Nephron (organoid): ENCODE data around the gene ZNF451.

ENCODE experiments used
- H3K27ac Mint-ChIP-seq, 3 experiments: 2 replicates each; pipeline ENCODE4 v1.8.0; 2020; ENCODE audit warnings: mixed read lengths in 3 of 3, mild to moderate bottlenecking in 2 of 3, moderate library complexity in 1 of 3
- H3K27me3 Mint-ChIP-seq: 2 replicates; pipeline ENCODE4 v1.8.0; 2021; ENCODE audit warnings: low read depth, mild to moderate bottlenecking, moderate library complexity, mixed read lengths
- H3K36me3 Mint-ChIP-seq: 2 replicates; pipeline ENCODE4 v1.8.0; 2020; ENCODE audit warnings: low read depth, mixed read lengths
- H3K4me1 Mint-ChIP-seq: 2 replicates; pipeline ENCODE4 v1.8.0; 2020; ENCODE audit warnings: mixed read lengths
- H3K4me3 Mint-ChIP-seq, 3 experiments: 2 replicates each; pipeline ENCODE4 v1.8.0; 2020; ENCODE audit warnings: mild to moderate bottlenecking in 3 of 3, mixed read lengths in 3 of 3, moderate library complexity in 2 of 3
- H3K9me3 Mint-ChIP-seq: 2 replicates; pipeline ENCODE4 v1.8.0; 2020; ENCODE audit warnings: mixed read lengths
- TF ChIP-seq, protein P1 (sequence below), 3 experiments: fragments of 200-600 bp; sonication (generic); IDR thresholded peaks; one replicate each; pipeline ENCODE4 v1.5.0; 2021; ENCODE audit warnings: antibody characterized with exemption in 3 of 3; ENCODE audit not compliant: unreplicated experiment in 3 of 3

ZNF451 gene

GRCh38 chr6:57063847-57064246 is 26.1 kb upstream of the ZNF451 start:
- TF ChIP-seq, protein P1, sequence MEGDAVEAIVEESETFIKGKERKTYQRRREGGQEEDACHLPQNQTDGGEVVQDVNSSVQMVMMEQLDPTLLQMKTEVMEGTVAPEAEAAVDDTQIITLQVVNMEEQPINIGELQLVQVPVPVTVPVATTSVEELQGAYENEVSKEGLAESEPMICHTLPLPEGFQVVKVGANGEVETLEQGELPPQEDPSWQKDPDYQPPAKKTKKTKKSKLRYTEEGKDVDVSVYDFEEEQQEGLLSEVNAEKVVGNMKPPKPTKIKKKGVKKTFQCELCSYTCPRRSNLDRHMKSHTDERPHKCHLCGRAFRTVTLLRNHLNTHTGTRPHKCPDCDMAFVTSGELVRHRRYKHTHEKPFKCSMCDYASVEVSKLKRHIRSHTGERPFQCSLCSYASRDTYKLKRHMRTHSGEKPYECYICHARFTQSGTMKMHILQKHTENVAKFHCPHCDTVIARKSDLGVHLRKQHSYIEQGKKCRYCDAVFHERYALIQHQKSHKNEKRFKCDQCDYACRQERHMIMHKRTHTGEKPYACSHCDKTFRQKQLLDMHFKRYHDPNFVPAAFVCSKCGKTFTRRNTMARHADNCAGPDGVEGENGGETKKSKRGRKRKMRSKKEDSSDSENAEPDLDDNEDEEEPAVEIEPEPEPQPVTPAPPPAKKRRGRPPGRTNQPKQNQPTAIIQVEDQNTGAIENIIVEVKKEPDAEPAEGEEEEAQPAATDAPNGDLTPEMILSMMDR (IDR thresholded peaks at IDR 0.05; ENCODE audit: unreplicated experiment in 3 of 3), result no peak
- no peak overlapping the region for H3K27ac Mint-ChIP-seq
- H3K4me3 Mint-ChIP-seq, result no peak overlapping the region
- peaks cover 31% of the 10 kb centered on the region for H3K36me3 Mint-ChIP-seq
- no peaks in the 10 kb centered on the region for H3K9me3 Mint-ChIP-seq
- peaks cover 5% of the 10 kb centered on the region for H3K4me1 Mint-ChIP-seq
- no peaks in the 10 kb centered on the region for H3K27me3 Mint-ChIP-seq

GRCh38 chr6:57064809-57065208 is 25.2 kb upstream of the ZNF451 start:
- Mint-ChIP-seq H3K27ac (no peak overlapping the region), H3K27me3 (no peaks in the 10 kb centered on the region), H3K9me3 (no peaks in the 10 kb centered on the region), H3K36me3 (peaks cover 27% of the 10 kb centered on the region), H3K4me3 (no peak overlapping the region), H3K4me1 (peaks cover 5% of the 10 kb centered on the region)
- TF ChIP-seq, protein P1 (IDR thresholded peaks at IDR 0.05; ENCODE audit: unreplicated experiment in 3 of 3), result no peak

DNA sequence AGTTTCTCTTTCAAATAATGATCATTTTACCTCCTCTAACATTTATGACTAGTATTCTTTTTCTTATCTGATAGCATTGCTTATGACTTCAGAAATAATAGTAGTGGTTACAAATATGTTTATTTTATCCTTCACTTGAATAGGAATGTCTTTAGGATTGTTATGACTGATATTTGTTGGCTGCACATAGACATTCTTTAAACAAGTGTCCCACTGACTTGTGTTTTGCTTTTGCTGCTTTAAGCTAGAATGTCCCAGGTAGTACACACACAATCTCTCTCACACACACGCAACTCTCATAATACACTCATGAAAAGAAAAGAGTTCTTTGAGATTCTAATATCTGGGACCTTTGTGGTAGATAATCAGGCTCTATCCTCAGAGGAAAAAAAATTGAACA is 21.9 kb upstream of the ZNF451 start:
- no peaks in the 10 kb centered on the region for H3K9me3 Mint-ChIP-seq
- H3K36me3 Mint-ChIP-seq, result peaks cover 12% of the 10 kb centered on the region
- TF ChIP-seq, protein P1 (IDR thresholded peaks at IDR 0.05; ENCODE audit: unreplicated experiment in 3 of 3), result no peak

GRCh38 chr6:57069228-57069627 is 20.8 kb upstream of the ZNF451 start:
- Mint-ChIP-seq H3K27me3 (no peaks in the 10 kb centered on the region), H3K4me1 (peaks cover 5% of the 10 kb centered on the region), H3K9me3 (no peaks in the 10 kb centered on the region), H3K4me3 (no peak overlapping the region), H3K36me3 (peaks cover 19% of the 10 kb centered on the region), H3K27ac (no peak overlapping the region)
- TF ChIP-seq, protein P1 (IDR thresholded peaks at IDR 0.05; ENCODE audit: unreplicated experiment in 3 of 3), result no peak

More for the DNA sequence above, 21.9 kb upstream of the ZNF451 start:
- Mint-ChIP-seq H3K4me3 (no peak overlapping the region), H3K4me1 (peaks cover 5% of the 10 kb centered on the region), H3K27ac (no peak overlapping the region), H3K27me3 (no peaks in the 10 kb centered on the region)

DNA sequence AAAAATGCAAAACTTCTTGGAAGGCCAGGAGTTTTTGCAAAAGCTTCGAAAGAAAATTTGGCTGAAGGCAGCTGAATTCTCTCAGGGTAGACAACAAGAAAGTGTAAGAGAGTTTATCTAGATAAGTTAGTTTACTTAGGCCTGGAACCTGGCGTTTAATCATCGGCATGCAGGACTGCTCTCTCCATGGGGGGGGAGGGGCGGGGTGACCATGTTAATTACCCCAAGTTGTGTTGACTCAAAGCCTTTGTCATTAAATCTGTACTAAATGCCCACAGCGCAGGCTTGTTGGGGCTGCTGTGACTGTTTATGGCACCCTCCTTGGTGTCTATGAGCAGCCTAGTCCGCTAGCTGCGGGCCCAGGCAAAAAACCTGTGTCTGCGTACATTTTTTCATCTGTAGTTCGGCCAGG is 20.1 kb upstream of the ZNF451 start:
- H3K27me3 Mint-ChIP-seq, result no peaks in the 10 kb centered on the region
- peaks cover 5% of the 10 kb centered on the region for H3K4me1 Mint-ChIP-seq
- TF ChIP-seq, protein P1 (IDR thresholded peaks at IDR 0.05; ENCODE audit: unreplicated experiment in 3 of 3), result no peak
- H3K4me3 Mint-ChIP-seq, result no peak overlapping the region
- H3K27ac Mint-ChIP-seq, result no peak overlapping the region
- H3K36me3 Mint-ChIP-seq, result peaks cover 18% of the 10 kb centered on the region
- H3K9me3 Mint-ChIP-seq, result no peaks in the 10 kb centered on the region

- Mint-ChIP-seq H3K4me3 (no peak overlapping the region), H3K4me1 (no peaks in the 10 kb centered on the region), H3K27me3 (no peaks in the 10 kb centered on the region), H3K27ac (no peak overlapping the region), H3K9me3 (no peaks in the 10 kb centered on the region), H3K36me3 (peaks cover 14% of the 10 kb centered on the region)
- TF ChIP-seq, protein P1 (IDR thresholded peaks at IDR 0.05; ENCODE audit: unreplicated experiment in 3 of 3), result no peak
Observed at GRCh38 chr6:57072108-57072507, 17.9 kb upstream of the ZNF451 start.
